Thyroid gland (tissue), 4 donors: ENCODE data around the gene DLGAP3. TPM values are rescaled to one million over a fixed set of nuclear protein-coding genes. Genes with fewer than 3 reads are reported as not detected.

ENCODE experiments used
- DNase-seq, 2 donors: peaks; one replicate each; pipeline ENCODE4 v3.0.0-alpha.2; 2019
- H3K27ac ChIP-seq, 3 donors: fragments of 200-600 bp; sonication (generic); 1 replicate in 2 of 3; 2 replicates in 1 of 3; pipeline ENCODE4 v1.5.1; 2016 to 2019; ENCODE audit warnings: mild to moderate bottlenecking in 1 of 3, moderate library complexity in 1 of 3
- H3K27me3 ChIP-seq: fragments of 200-600 bp; sonication (generic); one replicate; pipeline ENCODE4 v1.5.1; 2019
- H3K36me3 ChIP-seq, 2 donors: fragments of 200-600 bp; sonication (generic); one replicate each; pipeline ENCODE4 v1.5.1; 2016 to 2019
- H3K4me1 ChIP-seq, 2 donors: fragments of 200-600 bp; sonication (generic); one replicate each; pipeline ENCODE4 v1.5.1; 2017 to 2019
- H3K4me3 ChIP-seq, 3 donors: fragments of 200-600 bp; sonication (generic); replicated peaks in 1 of 3; 1 replicate in 2 of 3; 2 replicates in 1 of 3; pipeline ENCODE4 v1.5.1; 2016; ENCODE audit warnings: mild to moderate bottlenecking in 1 of 3
- H3K9me3 ChIP-seq: fragments of 200-600 bp; sonication (generic); one replicate; pipeline ENCODE4 v1.5.1; 2017
- POLR2A ChIP-seq, 2 donors: fragments of 450-650 bp; IDR thresholded peaks; one replicate each; pipeline ENCODE4 v1.6.1; 2017; ENCODE audit warnings: antibody characterized with exemption in 2 of 2, mild to moderate bottlenecking in 2 of 2, moderate library complexity in 1 of 2
- WGBS, 2 donors: methylation state at CpG; one replicate each; pipeline ENCODE4 v1.1.5; 2017; 5-methylcytosine and 5-hydroxymethylcytosine counted together
- intact Hi-C: fragments of 100-400 bp; cut with DNase I; formaldehyde crosslinking; loops from one replicate; pipeline ENCODE4 v1.15.1; 2023
- total RNA-seq, 4 donors: library from RNA; depleted of rRNA; stranded (reverse); fragments of >200 nt; gene quantifications; one replicate each; pipeline ENCODE4 v1.2.3, GENCODE V29; 2016
- TF ChIP-seq, protein P1 (sequence below), 6 experiments: fragments of 200-600 bp in 3 of 6; fragments of 450-650 bp in 3 of 6; sonication (generic) in 3 of 6; IDR thresholded peaks; one replicate each; pipeline ENCODE4 v1.5.1; 2016 to 2019; ENCODE audit warnings: antibody characterized with exemption in 6 of 6, mild to moderate bottlenecking in 2 of 6, inconsistent platforms in 1 of 6, moderate library complexity in 1 of 6

DLGAP3 gene
- total RNA-seq, 4 donors from 2014 or later = 0.22 to 0.67 TPM; not detected in 2

GRCh38 chr1:34916104-34916503 is 13.3 kb downstream of the DLGAP3 start:
- TF ChIP-seq, protein P1, sequence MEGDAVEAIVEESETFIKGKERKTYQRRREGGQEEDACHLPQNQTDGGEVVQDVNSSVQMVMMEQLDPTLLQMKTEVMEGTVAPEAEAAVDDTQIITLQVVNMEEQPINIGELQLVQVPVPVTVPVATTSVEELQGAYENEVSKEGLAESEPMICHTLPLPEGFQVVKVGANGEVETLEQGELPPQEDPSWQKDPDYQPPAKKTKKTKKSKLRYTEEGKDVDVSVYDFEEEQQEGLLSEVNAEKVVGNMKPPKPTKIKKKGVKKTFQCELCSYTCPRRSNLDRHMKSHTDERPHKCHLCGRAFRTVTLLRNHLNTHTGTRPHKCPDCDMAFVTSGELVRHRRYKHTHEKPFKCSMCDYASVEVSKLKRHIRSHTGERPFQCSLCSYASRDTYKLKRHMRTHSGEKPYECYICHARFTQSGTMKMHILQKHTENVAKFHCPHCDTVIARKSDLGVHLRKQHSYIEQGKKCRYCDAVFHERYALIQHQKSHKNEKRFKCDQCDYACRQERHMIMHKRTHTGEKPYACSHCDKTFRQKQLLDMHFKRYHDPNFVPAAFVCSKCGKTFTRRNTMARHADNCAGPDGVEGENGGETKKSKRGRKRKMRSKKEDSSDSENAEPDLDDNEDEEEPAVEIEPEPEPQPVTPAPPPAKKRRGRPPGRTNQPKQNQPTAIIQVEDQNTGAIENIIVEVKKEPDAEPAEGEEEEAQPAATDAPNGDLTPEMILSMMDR (IDR thresholded peaks at IDR 0.05) = no peak
- no peak for TF ChIP-seq POLR2A (IDR thresholded peaks at IDR 0.05)
- H3K4me3 ChIP-seq = no peak overlapping the region
- no peaks in the 10 kb centered on the region for H3K36me3 ChIP-seq
- no peak for DNase-seq
- H3K4me1 ChIP-seq = no peaks in the 10 kb centered on the region
- no peaks in the 10 kb centered on the region for H3K9me3 ChIP-seq
- H3K27me3 ChIP-seq = no peaks in the 10 kb centered on the region
- intact Hi-C loops = no loop called here
- H3K27ac ChIP-seq = no peak overlapping the region
- 84 to 93% methylated on average over 4 of the region's 4 CpGs for WGBS, 2 donors

GRCh38 chr1:34915521-34915920 is 13.9 kb downstream of the DLGAP3 start:
- Histone ChIP-seq H3K36me3 (no peaks in the 10 kb centered on the region), H3K27me3 (no peaks in the 10 kb centered on the region), H3K4me1 (no peaks in the 10 kb centered on the region), H3K9me3 (no peaks in the 10 kb centered on the region), H3K27ac (no peak overlapping the region), H3K4me3 (no peak overlapping the region)
- intact Hi-C loops = no loop called here
- no peak for TF ChIP-seq POLR2A (IDR thresholded peaks at IDR 0.05)
- TF ChIP-seq, protein P1 (IDR thresholded peaks at IDR 0.05) = no peak
- WGBS, 2 donors = 18 to 50% methylated on average over 2 to 5 of the region's 5 CpGs
- no peak for DNase-seq

GRCh38 chr1:34914958-34915357 is 14.5 kb downstream of the DLGAP3 start:
- 91 to 94% methylated on average over 2 of the region's 2 CpGs for WGBS, 2 donors
- intact Hi-C loops = no loop called here
- no peak overlapping the region for H3K4me3 ChIP-seq
- TF ChIP-seq, protein P1 (IDR thresholded peaks at IDR 0.05) = no peak
- TF ChIP-seq POLR2A (IDR thresholded peaks at IDR 0.05) = no peak
- no peaks in the 10 kb centered on the region for H3K36me3 ChIP-seq
- no peak for DNase-seq
- no peaks in the 10 kb centered on the region for H3K9me3 ChIP-seq
- no peak overlapping the region for H3K27ac ChIP-seq
- no peaks in the 10 kb centered on the region for H3K4me1 ChIP-seq
- H3K27me3 ChIP-seq = no peaks in the 10 kb centered on the region

DNA sequence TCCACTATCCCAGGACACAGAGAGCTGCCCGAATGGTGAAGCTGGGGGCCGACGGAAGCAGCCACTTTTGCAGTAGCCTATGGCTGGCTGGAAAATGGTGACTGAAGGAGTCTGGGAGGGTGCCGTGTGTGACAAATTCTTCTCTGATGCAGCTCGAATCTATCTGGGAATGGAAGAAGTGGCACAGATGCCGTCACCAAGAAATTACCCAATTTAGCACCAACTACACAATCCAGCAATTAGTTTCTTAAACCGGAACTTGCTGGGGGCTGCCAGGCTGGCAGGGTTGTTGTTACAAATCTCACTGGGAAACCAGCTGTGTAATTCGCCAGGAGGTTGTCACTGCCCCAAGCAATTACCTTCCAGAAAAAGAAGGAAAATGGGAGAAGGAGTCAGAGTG is 18.0 kb downstream of the DLGAP3 start:
- Histone ChIP-seq H3K27me3 (no peaks in the 10 kb centered on the region), H3K9me3 (no peaks in the 10 kb centered on the region), H3K4me3 (no peak overlapping the region), H3K36me3 (no peaks in the 10 kb centered on the region), H3K27ac (no peak overlapping the region), H3K4me1 (no peaks in the 10 kb centered on the region)
- 68 to 81% methylated on average over 8 of the region's 8 CpGs for WGBS, 2 donors
- intact Hi-C loops = no loop called here
- no peak for DNase-seq
- TF ChIP-seq, protein P1 (IDR thresholded peaks at IDR 0.05) = no peak
- no peak for TF ChIP-seq POLR2A (IDR thresholded peaks at IDR 0.05)

DNA sequence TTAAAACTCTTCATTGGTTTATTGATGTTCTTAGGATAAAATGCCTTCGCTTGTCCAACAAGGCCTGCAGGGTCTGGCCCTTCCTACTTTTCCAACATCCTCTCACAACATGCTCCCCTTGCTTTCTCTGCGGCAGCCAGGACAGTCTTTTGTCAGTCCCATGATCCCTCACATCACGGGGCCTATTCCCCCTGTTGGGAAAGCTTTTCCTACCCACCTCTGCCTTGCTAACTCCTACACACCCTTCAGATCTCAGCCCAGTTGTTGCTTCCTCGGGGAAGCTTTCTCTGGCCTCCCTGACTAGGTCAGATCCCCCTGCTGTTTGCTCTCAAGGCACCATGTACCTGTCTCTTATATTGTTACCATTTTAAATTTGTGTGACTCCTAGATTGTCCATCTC is 19.0 kb downstream of the DLGAP3 start:
- TF ChIP-seq, protein P1 (IDR thresholded peaks at IDR 0.05) = no peak
- no peak for TF ChIP-seq POLR2A (IDR thresholded peaks at IDR 0.05)
- WGBS, 2 donors = 72 to 73% methylated on average over 4 of the region's 4 CpGs
- Histone ChIP-seq H3K27ac (no peak overlapping the region), H3K36me3 (no peaks in the 10 kb centered on the region), H3K4me3 (no peak overlapping the region), H3K27me3 (no peaks in the 10 kb centered on the region), H3K9me3 (no peaks in the 10 kb centered on the region), H3K4me1 (no peaks in the 10 kb centered on the region)
- DNase-seq = no peak
- intact Hi-C loops = no loop called here
